Subcutaneous abdominal adipose tissue (tissue), 5 donors: ENCODE measurements around the gene ABCF2.

Source experiments
- H3K27ac ChIP-seq: one replicate; pipeline ENCODE4 v1.7.0; 2013; ENCODE audit warnings: low read depth, mild to moderate bottlenecking, inconsistent platforms, low read length, moderate library complexity
- H3K27me3 ChIP-seq, 5 donors: one replicate each; pipeline ENCODE4 v1.7.0; 2013; ENCODE audit warnings: low read length in 5 of 5, inconsistent platforms in 1 of 5; ENCODE audit not compliant: control insufficient read depth in 5 of 5, insufficient read depth in 4 of 5
- H3K36me3 ChIP-seq, 5 donors: one replicate each; pipeline ENCODE4 v1.7.0; 2013; ENCODE audit warnings: low read length in 5 of 5; ENCODE audit not compliant: control insufficient read depth in 5 of 5, insufficient read depth in 5 of 5
- H3K4me1 ChIP-seq, 5 donors: one replicate each; pipeline ENCODE4 v1.7.0; 2013; ENCODE audit warnings: low read length in 5 of 5, mild to moderate bottlenecking in 3 of 5, moderate library complexity in 1 of 5; ENCODE audit not compliant: control insufficient read depth in 5 of 5, insufficient read depth in 5 of 5
- H3K4me3 ChIP-seq, 5 donors: one replicate each; pipeline ENCODE4 v1.7.0; 2013; ENCODE audit warnings: low read length in 5 of 5, low read depth in 1 of 5
- H3K9ac ChIP-seq, 5 donors: one replicate each; pipeline ENCODE4 v1.7.0; 2013; ENCODE audit warnings: low read length in 5 of 5, mild to moderate bottlenecking in 4 of 5, moderate library complexity in 3 of 5
- H3K9me3 ChIP-seq, 5 donors: one replicate each; pipeline ENCODE4 v1.7.0; 2013; ENCODE audit warnings: low read length in 5 of 5; ENCODE audit not compliant: control insufficient read depth in 5 of 5
- donor health status: healthy.
- donor health status: healthy.
- donor health status: healthy.
- donor health status: healthy.
- donor health status: healthy.

The ABCF2 gene

GRCh38 chr7:151248346-151249033 lies 21.5 kb upstream of the ABCF2 start, which contains the start of gene SMARCD3:
TSS of gene SMARCD3 (minus strand) at chr7:151248694. CDS start at chr7:151248562, 132 bp downstream.
- Histone ChIP-seq H3K9me3 (no peaks in the 10 kb centered on the region), H3K36me3 (no peaks in the 10 kb centered on the region), H3K4me3 (peak within 1 kb of the TSS; percentile 59 to 68 (median 65)), H3K27ac (peak within 1 kb of the TSS; percentile 72), H3K27me3 (peaks cover 0 to 20% (median 11%) of the 10 kb centered on the region in 5 donors), H3K4me1 (peaks cover 6 to 91% (median 78%) of the 10 kb centered on the region in 5 donors), H3K9ac (peak within 1 kb of the TSS; percentile 10 to 76 (median 59))

GRCh38 chr7:151247611-151248345 lies 20.8 kb upstream of the ABCF2 start:
- peaks cover 6 to 91% (median 72%) of the 10 kb centered on the region in 5 donors for H3K4me1 ChIP-seq
- peak overlapping the region; percentile 10 to 76 (median 59) for H3K9ac ChIP-seq
- H3K27ac ChIP-seq = peak overlapping the region; percentile 46
- no peaks in the 10 kb centered on the region for H3K36me3 ChIP-seq
- H3K9me3 ChIP-seq = no peaks in the 10 kb centered on the region
- H3K4me3 ChIP-seq = peak overlapping the region; percentile 59 to 68 (median 62)
- peaks cover 0 to 17% (median 11%) of the 10 kb centered on the region in 5 donors for H3K27me3 ChIP-seq

- Histone ChIP-seq H3K9ac (peak overlapping the region in 4 of 5 donors; percentile 8 to 71 (median 21)), H3K4me1 (peaks cover 6 to 84% (median 64%) of the 10 kb centered on the region in 5 donors), H3K9me3 (no peaks in the 10 kb centered on the region), H3K27me3 (peaks cover 0 to 17% (median 11%) of the 10 kb centered on the region in 5 donors), H3K4me3 (peak overlapping the region in 3 of 5 donors; percentile 59 to 68 (median 62)), H3K36me3 (peaks cover 0 to 3% (median 0%) of the 10 kb centered on the region in 5 donors), H3K27ac (no peak overlapping the region)
These were observed 20.0 kb upstream of the ABCF2 start for GRCh38 chr7:151246851-151247580.

GRCh38 chr7:151246102-151246850 lies 19.3 kb upstream of the ABCF2 start:
- H3K9ac ChIP-seq = no peak overlapping the region
- H3K27ac ChIP-seq = no peak overlapping the region
- H3K4me1 ChIP-seq = peaks cover 6 to 78% (median 61%) of the 10 kb centered on the region in 5 donors
- H3K36me3 ChIP-seq = peaks cover 0 to 10% (median 6%) of the 10 kb centered on the region in 5 donors
- H3K4me3 ChIP-seq = peak overlapping the region in 3 of 5 donors; percentile 17 to 62 (median 59)
- H3K27me3 ChIP-seq = peaks cover 0 to 17% (median 11%) of the 10 kb centered on the region in 5 donors
- H3K9me3 ChIP-seq = no peaks in the 10 kb centered on the region

GRCh38 chr7:151245360-151246101 lies 18.5 kb upstream of the ABCF2 start:
- peak overlapping the region in 4 of 5 donors; percentile 17 to 38 (median 28) for H3K4me3 ChIP-seq
- peaks cover 3 to 71% (median 54%) of the 10 kb centered on the region in 5 donors for H3K4me1 ChIP-seq
- H3K27ac ChIP-seq = no peak overlapping the region
- peak overlapping the region in 1 of 5 donors; percentile 25 for H3K9ac ChIP-seq
- H3K36me3 ChIP-seq = peaks cover 0 to 13% (median 10%) of the 10 kb centered on the region in 5 donors
- H3K27me3 ChIP-seq = peaks cover 0 to 17% (median 11%) of the 10 kb centered on the region in 5 donors
- H3K9me3 ChIP-seq = no peaks in the 10 kb centered on the region

- Histone ChIP-seq H3K36me3 (peaks cover 0 to 14% (median 13%) of the 10 kb centered on the region in 5 donors), H3K4me3 (peak overlapping the region in 3 of 5 donors; percentile 26 to 38 (median 31)), H3K4me1 (peaks cover 3 to 65% (median 47%) of the 10 kb centered on the region in 5 donors), H3K9ac (peak overlapping the region in 1 of 5 donors; percentile 25), H3K27ac (no peak overlapping the region), H3K27me3 (peaks cover 0 to 17% (median 11%) of the 10 kb centered on the region in 5 donors), H3K9me3 (no peaks in the 10 kb centered on the region)
These were observed 17.9 kb upstream of the ABCF2 start for GRCh38 chr7:151244841-151245346.

- peaks cover 0 to 19% (median 17%) of the 10 kb centered on the region in 5 donors for H3K36me3 ChIP-seq
- no peak overlapping the region for H3K9ac ChIP-seq
- peaks cover 3 to 59% (median 41%) of the 10 kb centered on the region in 5 donors for H3K4me1 ChIP-seq
- H3K27me3 ChIP-seq = peaks cover 0 to 17% (median 11%) of the 10 kb centered on the region in 5 donors
- H3K4me3 ChIP-seq = no peak overlapping the region
- H3K9me3 ChIP-seq = no peaks in the 10 kb centered on the region
- H3K27ac ChIP-seq = no peak overlapping the region
These were observed 17.3 kb upstream of the ABCF2 start for GRCh38 chr7:151244196-151244840.

GRCh38 chr7:151243408-151244195 lies 16.6 kb upstream of the ABCF2 start:
- H3K9ac ChIP-seq = peak overlapping the region in 1 of 5 donors; percentile 23
- H3K36me3 ChIP-seq = peaks cover 0 to 25% (median 22%) of the 10 kb centered on the region in 5 donors
- no peaks in the 10 kb centered on the region for H3K9me3 ChIP-seq
- H3K4me3 ChIP-seq = no peak overlapping the region
- peaks cover 0 to 17% (median 11%) of the 10 kb centered on the region in 5 donors for H3K27me3 ChIP-seq
- H3K4me1 ChIP-seq = peaks cover 3 to 53% (median 39%) of the 10 kb centered on the region in 5 donors
- H3K27ac ChIP-seq = no peak overlapping the region
